ENCODE results near the gene GJC2.

The GJC2 gene

DNA sequence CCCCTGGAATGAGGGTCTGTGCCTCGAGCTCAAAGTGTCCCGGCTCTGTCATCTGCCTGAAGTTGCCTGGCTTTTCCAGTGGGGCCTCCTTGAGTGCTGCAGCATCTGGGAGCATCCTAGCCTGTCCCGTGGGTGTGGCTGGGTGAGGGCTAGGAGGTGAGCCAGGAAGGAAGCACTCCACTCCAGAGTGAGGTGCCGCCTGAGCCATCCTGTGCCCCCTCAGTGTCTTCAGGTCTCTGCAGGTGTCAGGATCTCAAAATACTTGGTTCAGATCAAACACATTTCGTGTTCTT, 27.4 kb downstream of the GJC2 start:
- TF ChIP-seq, protein P1, sequence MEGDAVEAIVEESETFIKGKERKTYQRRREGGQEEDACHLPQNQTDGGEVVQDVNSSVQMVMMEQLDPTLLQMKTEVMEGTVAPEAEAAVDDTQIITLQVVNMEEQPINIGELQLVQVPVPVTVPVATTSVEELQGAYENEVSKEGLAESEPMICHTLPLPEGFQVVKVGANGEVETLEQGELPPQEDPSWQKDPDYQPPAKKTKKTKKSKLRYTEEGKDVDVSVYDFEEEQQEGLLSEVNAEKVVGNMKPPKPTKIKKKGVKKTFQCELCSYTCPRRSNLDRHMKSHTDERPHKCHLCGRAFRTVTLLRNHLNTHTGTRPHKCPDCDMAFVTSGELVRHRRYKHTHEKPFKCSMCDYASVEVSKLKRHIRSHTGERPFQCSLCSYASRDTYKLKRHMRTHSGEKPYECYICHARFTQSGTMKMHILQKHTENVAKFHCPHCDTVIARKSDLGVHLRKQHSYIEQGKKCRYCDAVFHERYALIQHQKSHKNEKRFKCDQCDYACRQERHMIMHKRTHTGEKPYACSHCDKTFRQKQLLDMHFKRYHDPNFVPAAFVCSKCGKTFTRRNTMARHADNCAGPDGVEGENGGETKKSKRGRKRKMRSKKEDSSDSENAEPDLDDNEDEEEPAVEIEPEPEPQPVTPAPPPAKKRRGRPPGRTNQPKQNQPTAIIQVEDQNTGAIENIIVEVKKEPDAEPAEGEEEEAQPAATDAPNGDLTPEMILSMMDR (conservative IDR thresholded peaks at IDR 0.05; ENCODE audit: control insufficient read depth, insufficient read depth, low read depth, low read length): no peak
- H3K4me3 ChIP-seq (ENCODE audit: control insufficient read depth, low read depth, low read length): no peak overlapping the region
- no peak for DNase-seq (ENCODE audit: low read depth)

DNA sequence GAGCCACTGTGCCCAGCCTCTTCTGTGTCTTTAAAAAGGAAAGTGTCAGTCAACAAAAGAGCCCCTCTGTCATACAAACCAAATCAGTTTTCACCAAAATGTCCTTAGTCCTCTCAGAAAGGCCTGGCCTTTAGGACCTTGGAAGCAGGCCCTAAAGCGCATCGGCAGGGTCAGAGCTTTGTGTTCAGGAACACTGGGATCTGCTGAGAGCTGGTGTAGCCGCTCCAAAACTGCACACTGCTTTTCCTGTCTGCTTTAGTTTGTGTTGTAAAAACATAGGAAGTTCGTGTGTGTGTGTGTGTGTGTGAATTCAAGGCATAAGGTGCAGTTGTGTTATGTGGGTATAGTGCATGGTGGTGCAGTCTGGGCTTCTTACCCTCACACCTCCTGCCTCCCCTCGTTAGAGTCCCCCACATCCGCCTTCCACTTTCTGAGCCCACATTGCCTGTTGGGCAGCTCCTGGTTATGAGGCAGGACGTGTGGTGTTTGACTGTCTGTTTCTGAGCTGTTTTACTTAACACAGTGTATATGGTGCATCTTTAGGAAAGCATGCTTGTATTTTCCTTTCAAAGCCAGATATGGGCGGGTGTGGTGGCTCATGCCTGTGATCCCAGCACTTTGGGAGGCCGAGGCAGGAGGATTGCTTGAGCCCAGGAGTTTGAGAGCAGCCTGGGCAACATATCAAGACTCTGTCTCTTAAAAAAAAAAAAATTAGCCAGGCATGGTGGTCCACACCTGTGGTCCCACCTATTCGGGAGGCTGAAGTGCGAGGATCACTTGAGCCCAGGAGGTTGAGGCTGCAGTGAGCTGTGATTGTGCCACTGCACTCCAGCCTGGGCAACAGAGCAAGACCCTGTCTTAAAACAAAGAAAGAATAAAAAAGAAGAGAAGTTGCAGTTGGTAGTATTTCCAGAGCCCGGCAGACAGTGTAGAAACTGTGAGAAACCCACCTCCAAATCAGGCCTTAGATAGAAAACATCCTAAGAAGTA, 28.3 kb downstream of the GJC2 start:
- TF ChIP-seq, protein P1 (conservative IDR thresholded peaks at IDR 0.05; ENCODE audit: control insufficient read depth, insufficient read depth, low read depth, low read length): no peak
- DNase-seq (ENCODE audit: low read depth): no peak
- no peak overlapping the region for H3K4me3 ChIP-seq (ENCODE audit: control insufficient read depth, low read depth, low read length)

DNA sequence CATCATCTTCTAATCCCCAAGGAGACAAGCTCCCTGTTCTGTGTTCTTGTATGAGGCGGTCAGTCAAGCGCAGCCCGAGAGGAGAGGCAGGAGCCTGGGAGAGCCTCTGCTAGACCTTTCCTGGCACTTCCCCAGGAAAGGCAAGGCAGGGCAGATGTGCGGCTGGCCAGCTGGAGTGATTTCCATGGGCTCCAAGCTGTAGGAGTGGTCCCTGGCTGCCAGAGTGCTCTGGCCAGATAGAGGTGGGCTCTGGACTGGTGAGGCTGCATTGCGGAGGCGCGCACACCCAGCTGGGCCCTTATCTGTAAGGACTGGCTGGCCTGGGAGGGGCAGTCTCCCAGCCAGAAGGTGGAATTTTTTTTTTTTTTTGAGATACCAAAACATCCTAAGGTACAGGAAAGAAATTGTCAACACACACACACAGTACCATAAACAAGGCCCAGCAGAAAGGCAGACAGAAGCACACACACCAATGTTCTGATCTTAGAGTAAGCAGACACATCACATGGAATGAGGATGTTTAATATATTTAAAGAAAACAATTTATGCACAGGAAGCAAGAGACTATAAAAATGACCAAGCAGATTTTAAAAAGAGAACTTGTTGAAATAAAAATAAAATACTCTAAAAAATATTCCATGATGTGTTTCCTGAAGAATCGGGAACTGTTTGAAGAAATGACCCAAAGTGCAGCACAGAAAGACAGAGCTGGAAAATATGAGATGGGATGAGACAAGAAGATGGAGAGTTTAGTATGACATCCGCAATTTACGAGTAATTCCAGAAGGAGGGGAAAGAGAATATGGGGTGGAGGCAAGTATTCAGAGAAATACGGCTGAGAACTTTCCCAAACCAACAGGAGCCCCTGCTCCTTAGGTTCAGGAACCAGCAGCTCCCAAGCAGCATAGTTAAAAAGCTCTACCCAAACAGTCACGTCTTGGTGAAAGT, 29.3 kb downstream of the GJC2 start:
- DNase-seq (ENCODE audit: low read depth): no peak
- TF ChIP-seq, protein P1 (conservative IDR thresholded peaks at IDR 0.05; ENCODE audit: control insufficient read depth, insufficient read depth, low read depth, low read length): no peak
- no peak overlapping the region for H3K4me3 ChIP-seq (ENCODE audit: control insufficient read depth, low read depth, low read length)

DNA sequence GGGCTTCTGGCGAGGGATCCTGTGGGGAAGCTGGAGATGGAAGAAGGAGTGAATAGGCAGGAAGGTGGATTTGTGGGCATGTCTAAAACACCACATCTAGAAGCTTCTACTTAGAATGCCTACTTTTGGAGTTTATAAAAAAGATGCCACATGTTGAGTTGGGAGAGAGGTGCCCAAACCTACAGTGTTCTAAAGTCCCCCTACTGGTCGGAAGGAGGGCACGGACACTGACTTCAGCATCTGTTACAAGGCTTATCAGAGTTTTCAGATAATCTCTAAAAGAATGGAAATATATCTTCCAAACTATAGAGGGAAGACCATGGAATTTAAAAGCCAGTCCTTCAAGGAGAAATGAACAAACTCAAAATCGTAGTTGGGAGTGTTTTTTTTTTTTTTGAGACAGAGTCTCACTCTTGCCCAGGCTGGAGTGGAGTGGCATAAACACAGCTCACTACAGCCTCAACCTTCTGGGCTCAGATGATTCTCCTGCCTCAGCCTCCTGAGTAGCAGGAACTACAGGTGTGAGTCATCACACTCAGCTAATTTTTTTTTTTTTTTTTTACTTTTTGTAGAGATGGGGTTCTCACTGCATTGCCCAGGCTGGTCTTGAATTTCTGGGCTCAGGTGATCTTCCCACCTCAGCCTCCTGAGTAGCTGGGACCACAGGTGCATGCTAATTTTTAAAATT, 30.7 kb downstream of the GJC2 start:
- TF ChIP-seq, protein P1 (conservative IDR thresholded peaks at IDR 0.05; ENCODE audit: control insufficient read depth, insufficient read depth, low read depth, low read length): peak; percentile 32
- no peak for DNase-seq (ENCODE audit: low read depth)
- H3K4me3 ChIP-seq (ENCODE audit: control insufficient read depth, low read depth, low read length): no peak overlapping the region

DNA sequence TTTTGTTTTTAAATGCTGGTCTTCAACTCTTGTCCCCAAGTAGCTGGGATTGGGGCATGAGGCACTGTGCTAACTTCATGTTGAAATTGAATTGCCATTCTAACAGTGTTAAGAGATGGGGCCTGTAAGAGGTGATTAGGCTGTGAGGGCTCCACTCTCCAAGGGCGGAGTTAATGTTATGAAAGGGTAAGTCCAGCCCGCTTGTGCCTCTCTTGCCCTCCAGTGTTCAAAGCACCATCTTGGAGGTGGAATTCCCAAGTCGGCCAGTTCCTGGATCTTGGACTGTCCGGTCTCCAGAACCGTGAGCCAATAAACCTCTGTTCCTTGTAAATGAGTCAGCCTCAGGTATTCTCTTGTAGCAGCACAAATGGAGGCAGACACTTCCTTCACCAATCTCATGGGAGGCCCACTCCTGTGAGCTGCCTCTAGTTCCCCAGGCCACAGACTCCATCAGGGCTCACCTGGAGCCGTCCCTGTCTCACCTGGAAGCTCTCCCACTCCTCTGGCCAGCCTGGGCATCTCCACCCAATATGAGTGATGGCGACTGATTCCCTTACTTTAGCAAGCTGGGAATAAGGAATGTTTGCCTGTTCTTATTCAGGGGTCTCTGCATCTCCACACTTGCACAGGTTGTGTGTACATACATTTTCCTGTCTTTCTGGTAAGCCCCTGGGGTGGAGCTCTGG, 31.4 kb downstream of the GJC2 start:
- H3K4me3 ChIP-seq (ENCODE audit: control insufficient read depth, low read depth, low read length): no peak overlapping the region
- TF ChIP-seq, protein P1 (conservative IDR thresholded peaks at IDR 0.05; ENCODE audit: control insufficient read depth, insufficient read depth, low read depth, low read length): no peak
- DNase-seq (ENCODE audit: low read depth): no peak

DNA sequence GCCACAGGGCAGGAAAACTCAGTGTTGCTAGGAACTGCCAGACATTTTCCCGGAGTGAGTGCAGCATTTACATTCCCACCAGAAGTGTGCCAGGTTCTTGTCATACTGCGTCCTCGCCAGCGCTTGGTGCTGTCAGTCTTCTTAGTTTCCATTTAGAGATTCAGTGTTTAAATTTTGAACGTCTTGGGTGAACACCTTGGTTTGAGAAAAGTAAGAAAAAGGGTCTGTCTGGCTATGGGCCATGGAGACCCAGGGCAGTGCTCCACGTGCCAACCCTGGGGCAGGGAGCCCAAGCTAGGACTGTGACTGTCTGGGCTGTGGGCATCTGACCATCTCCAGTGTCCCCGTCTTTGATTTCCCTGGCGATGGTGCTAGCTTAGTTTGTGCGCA, 31.9 kb downstream of the GJC2 start:
- H3K4me3 ChIP-seq (ENCODE audit: control insufficient read depth, low read depth, low read length): no peak overlapping the region
- TF ChIP-seq, protein P1 (conservative IDR thresholded peaks at IDR 0.05; ENCODE audit: control insufficient read depth, insufficient read depth, low read depth, low read length): no peak
- DNase-seq (ENCODE audit: low read depth): no peak

All from fibroblast of mammary gland (primary cell).